ENCODE measurements around the gene IFNAR1. TPM values are rescaled to one million over a fixed set of nuclear protein-coding genes. Genes with fewer than 3 reads are reported as not detected.

The IFNAR1 gene
- total RNA-seq, 4 donors from 2014 or later = 28.9 to 44.1 (median 31.9) TPM

DNA sequence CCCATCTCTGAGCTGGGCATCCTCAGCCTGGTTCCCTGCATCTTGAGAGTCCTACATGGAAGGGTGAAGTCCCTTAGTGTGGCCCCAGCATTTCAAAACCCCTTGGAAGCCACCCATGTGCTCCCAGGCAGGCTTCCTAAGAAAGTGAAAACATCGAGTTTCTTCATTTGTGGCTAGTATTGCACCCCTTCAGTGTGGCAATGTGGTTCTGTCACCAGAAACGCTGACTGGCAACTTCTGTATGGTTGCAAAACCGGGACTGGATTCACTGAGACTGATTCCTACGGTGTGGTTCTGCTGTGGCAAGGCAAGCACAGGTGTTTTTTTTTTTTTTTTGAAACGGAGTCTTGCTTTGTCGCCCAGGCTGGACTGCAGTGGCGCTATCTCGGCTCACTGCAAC lies 69.5 kb downstream of the IFNAR1 start:
- Histone ChIP-seq H3K27me3 (no peaks in the 10 kb centered on the region), H3K27ac (no peak overlapping the region), H3K9me3 (no peaks in the 10 kb centered on the region), H3K4me3 (no peak overlapping the region), H3K36me3 (no peaks in the 10 kb centered on the region), H3K4me1 (peaks cover 0 to 23% (median 17%) of the 10 kb centered on the region in 3 donors)
- TF ChIP-seq EP300 (IDR thresholded peaks at IDR 0.05) (no peak), POLR2AphosphoS5 (IDR thresholded peaks at IDR 0.05) (peak; percentile 15)
- ATAC-seq = peak; percentile 42
- 92 to 94% methylated on average over 4 to 5 of the region's 8 CpGs for WGBS, 2 donors (ENCODE audit: low coverage in 1 of 2)

DNA sequence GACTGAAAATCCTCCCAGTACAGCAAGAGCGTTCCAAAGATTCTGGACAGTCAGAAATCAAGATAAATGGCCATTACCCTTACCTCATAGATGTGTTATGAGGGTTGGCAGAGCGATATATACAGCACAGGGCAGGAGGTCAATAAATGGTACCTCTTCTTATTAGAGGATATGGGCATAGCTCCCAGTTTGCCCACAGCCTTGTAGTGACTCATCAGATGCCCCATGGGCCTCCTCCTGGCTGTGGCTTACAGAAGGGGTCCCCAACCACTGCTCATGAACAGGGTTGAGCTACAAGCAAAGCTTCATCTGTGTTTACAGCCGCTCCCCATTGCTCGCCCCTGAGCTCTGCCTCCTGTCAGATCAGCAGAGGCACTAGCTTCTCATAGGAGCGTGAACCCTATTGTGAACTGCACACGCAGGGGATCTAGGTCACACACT lies 71.1 kb downstream of the IFNAR1 start:
- ATAC-seq = peak; percentile 35
- Histone ChIP-seq H3K9me3 (no peaks in the 10 kb centered on the region), H3K4me3 (no peak overlapping the region), H3K36me3 (no peaks in the 10 kb centered on the region), H3K4me1 (peaks cover 0 to 23% (median 17%) of the 10 kb centered on the region in 3 donors), H3K27ac (peak overlapping the region in 3 of 4 donors; percentile 54 to 72 (median 72)), H3K27me3 (no peaks in the 10 kb centered on the region)
- TF ChIP-seq, protein P1, sequence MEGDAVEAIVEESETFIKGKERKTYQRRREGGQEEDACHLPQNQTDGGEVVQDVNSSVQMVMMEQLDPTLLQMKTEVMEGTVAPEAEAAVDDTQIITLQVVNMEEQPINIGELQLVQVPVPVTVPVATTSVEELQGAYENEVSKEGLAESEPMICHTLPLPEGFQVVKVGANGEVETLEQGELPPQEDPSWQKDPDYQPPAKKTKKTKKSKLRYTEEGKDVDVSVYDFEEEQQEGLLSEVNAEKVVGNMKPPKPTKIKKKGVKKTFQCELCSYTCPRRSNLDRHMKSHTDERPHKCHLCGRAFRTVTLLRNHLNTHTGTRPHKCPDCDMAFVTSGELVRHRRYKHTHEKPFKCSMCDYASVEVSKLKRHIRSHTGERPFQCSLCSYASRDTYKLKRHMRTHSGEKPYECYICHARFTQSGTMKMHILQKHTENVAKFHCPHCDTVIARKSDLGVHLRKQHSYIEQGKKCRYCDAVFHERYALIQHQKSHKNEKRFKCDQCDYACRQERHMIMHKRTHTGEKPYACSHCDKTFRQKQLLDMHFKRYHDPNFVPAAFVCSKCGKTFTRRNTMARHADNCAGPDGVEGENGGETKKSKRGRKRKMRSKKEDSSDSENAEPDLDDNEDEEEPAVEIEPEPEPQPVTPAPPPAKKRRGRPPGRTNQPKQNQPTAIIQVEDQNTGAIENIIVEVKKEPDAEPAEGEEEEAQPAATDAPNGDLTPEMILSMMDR (IDR thresholded peaks at IDR 0.05) = no peak
- TF ChIP-seq POLR2AphosphoS5 (IDR thresholded peaks at IDR 0.05) (peak; percentile 92), POLR2A (IDR thresholded peaks at IDR 0.05) (no peak), EP300 (IDR thresholded peaks at IDR 0.05) (no peak)
- WGBS, 2 donors (ENCODE audit: low coverage in 1 of 2) = 0 to 53% methylated on average over 1 to 6 of the region's 6 CpGs

DNA sequence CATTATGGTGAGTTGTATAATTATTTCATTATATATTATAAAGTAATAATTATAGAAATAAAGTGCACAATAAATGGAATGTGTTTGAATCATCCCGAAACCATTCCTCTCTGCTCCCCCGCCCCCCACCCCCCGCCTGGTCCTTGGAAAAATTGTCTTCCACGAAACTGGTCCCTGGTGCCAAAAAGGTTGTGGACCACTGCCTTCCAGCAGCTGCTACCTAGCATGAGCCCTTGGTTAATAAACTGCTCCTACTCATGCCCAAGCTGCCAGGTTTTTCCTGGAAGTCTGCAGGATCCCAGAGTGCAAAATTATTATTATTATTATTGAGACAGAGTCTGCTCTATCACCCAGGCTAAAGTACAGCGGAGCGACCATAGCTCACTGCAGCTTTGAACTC lies 71.7 kb downstream of the IFNAR1 start:
- H3K27ac ChIP-seq = peak overlapping the region in 3 of 4 donors; percentile 54 to 72 (median 72)
- H3K36me3 ChIP-seq = no peaks in the 10 kb centered on the region
- no peaks in the 10 kb centered on the region for H3K9me3 ChIP-seq
- ATAC-seq = no peak
- no peaks in the 10 kb centered on the region for H3K27me3 ChIP-seq
- TF ChIP-seq POLR2AphosphoS5 (IDR thresholded peaks at IDR 0.05) = no peak
- TF ChIP-seq EP300 (IDR thresholded peaks at IDR 0.05) = no peak
- TF ChIP-seq, protein P1 (IDR thresholded peaks at IDR 0.05) = no peak
- no peak for TF ChIP-seq POLR2A (IDR thresholded peaks at IDR 0.05)
- 41 to 68% methylated on average over 6 of the region's 6 CpGs for WGBS, 2 donors (ENCODE audit: low coverage in 1 of 2)
- peaks cover 0 to 23% (median 17%) of the 10 kb centered on the region in 3 donors for H3K4me1 ChIP-seq
- H3K4me3 ChIP-seq = no peak overlapping the region

DNA sequence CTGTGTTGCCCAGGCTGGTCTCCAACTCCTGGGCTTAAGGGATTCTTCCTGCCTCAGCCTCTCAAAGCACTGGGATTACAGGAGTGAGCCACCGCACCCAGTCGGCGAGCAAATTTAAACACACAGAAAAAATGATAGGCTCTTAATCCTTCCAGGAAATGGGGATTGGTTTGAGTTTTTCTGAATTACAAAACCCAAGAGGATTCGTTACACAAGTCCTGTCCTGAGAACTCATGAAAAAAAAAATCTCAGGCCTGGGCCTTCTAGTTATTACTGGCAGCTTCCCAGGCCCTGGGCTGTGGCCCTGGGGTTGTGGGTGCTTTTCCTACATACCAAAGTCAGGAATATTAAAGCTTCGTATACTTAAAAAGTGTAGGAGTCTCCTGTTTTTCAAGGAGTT lies 72.2 kb downstream of the IFNAR1 start:
- 48% methylated on average over 5 of the region's 5 CpGs; no CpG with 5 or more reads in 1 of the 2 donors for WGBS, 2 donors (ENCODE audit: low coverage in 1 of 2)
- TF ChIP-seq POLR2AphosphoS5 (IDR thresholded peaks at IDR 0.05) (peak; percentile 68), POLR2A (IDR thresholded peaks at IDR 0.05) (no peak)
- peaks cover 0 to 24% (median 17%) of the 10 kb centered on the region in 3 donors for H3K4me1 ChIP-seq
- H3K9me3 ChIP-seq = no peaks in the 10 kb centered on the region
- H3K27ac ChIP-seq = peak overlapping the region in 3 of 4 donors; percentile 53 to 72 (median 54)
- no peaks in the 10 kb centered on the region for H3K36me3 ChIP-seq
- H3K4me3 ChIP-seq = no peak overlapping the region
- ATAC-seq = peak; percentile 65
- no peaks in the 10 kb centered on the region for H3K27me3 ChIP-seq

DNA sequence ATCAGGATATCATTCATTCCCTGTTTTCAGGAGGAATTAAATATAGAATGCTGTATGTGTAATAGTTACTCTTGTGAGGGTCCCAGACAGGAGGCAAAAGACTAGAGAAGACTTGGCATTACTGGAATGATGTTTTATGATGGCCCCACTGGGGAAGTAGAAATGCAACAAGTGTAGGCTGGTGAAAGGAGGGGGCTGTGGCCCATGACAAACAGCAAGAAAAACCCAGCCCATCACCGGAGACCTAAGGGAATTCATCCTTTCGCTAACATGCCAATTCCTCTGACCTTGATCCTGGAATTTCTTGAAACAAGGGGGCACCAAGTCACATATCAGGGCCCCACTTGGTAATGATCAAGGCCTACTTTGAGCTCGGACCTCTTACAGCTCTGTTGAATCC lies 72.9 kb downstream of the IFNAR1 start:
- peaks cover 0 to 32% (median 21%) of the 10 kb centered on the region in 3 donors for H3K4me1 ChIP-seq
- WGBS, 2 donors (ENCODE audit: low coverage in 1 of 2) = 93% methylated on average over 2 of the region's 3 CpGs; no CpG with 5 or more reads in 1 of the 2 donors

More for the DNA sequence above, 72.9 kb downstream of the IFNAR1 start:
- Histone ChIP-seq H3K27me3 (no peaks in the 10 kb centered on the region), H3K9me3 (no peaks in the 10 kb centered on the region), H3K4me3 (no peak overlapping the region), H3K36me3 (no peaks in the 10 kb centered on the region), H3K27ac (peak overlapping the region in 1 of 4 donors; percentile 72)
- no peak for ATAC-seq
- TF ChIP-seq POLR2A (IDR thresholded peaks at IDR 0.05) = no peak
- TF ChIP-seq, protein P1 (IDR thresholded peaks at IDR 0.05) = no peak
- no peak for TF ChIP-seq POLR2AphosphoS5 (IDR thresholded peaks at IDR 0.05)
- TF ChIP-seq EP300 (IDR thresholded peaks at IDR 0.05) = no peak
